C4-2B (cell line): ENCODE results near the gene TRRAP.

Source experiments
- ZFX ChIP-seq: fragments of 450-650 bp; IDR thresholded peaks from 2 replicates; pipeline ENCODE4 v1.6.1; 2017
- TF ChIP-seq, protein P1 (sequence below): fragments of 450-650 bp; conservative IDR thresholded peaks from 2 replicates; pipeline ENCODE4 v1.5.1; 2017; ENCODE audit warnings: mild to moderate bottlenecking

DNA sequence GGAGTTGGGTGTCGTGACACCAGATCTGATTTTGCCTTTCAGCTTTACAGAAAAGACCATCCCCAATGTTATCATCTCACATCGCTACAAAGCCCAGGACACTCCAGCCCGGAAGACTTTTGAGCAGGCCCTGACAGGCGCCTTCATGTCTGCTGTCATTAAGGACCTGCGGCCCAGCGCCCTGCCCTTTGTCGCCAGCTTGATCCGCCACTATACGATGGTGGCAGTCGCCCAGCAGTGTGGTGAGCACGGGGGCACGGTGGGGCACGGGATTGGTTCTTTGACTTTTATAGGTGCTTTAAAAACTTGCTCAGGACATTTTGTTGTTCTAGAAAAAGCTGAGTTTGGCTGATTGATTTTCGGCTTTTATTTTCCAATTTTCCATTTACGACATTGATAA, 48.8 kb downstream of the TRRAP start:
- TF ChIP-seq, protein P1, sequence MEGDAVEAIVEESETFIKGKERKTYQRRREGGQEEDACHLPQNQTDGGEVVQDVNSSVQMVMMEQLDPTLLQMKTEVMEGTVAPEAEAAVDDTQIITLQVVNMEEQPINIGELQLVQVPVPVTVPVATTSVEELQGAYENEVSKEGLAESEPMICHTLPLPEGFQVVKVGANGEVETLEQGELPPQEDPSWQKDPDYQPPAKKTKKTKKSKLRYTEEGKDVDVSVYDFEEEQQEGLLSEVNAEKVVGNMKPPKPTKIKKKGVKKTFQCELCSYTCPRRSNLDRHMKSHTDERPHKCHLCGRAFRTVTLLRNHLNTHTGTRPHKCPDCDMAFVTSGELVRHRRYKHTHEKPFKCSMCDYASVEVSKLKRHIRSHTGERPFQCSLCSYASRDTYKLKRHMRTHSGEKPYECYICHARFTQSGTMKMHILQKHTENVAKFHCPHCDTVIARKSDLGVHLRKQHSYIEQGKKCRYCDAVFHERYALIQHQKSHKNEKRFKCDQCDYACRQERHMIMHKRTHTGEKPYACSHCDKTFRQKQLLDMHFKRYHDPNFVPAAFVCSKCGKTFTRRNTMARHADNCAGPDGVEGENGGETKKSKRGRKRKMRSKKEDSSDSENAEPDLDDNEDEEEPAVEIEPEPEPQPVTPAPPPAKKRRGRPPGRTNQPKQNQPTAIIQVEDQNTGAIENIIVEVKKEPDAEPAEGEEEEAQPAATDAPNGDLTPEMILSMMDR, result no peak
- TF ChIP-seq ZFX, result no peak
